CD4-positive, alpha-beta T cell (primary cell): ENCODE data around the gene LDLRAD4. TPM values are rescaled to one million over a fixed set of nuclear protein-coding genes. Genes with fewer than 3 reads are reported as not detected.

Experiments used
- ATAC-seq: fragments of 200-7000 bp; cut with Tn5 transposase; one replicate; pipeline ENCODE4 v1.10.0; 2022; ENCODE audit warnings: mild to moderate bottlenecking; ENCODE audit not compliant: poor library complexity
- CTCF ChIA-PET: fragments of 350-600 bp; sonication (Branson Sonifier 250); formaldehyde crosslinking; loops from one replicate; lab custom pipeline; 2021; ENCODE audit warnings: antibody characterized with exemption, inconsistent platforms; lab: Charles Lee
- POLR2A ChIA-PET: fragments of 350-600 bp; sonication (Branson Sonifier 250); formaldehyde crosslinking; loops from one replicate; lab custom pipeline; 2021; ENCODE audit warnings: antibody characterized with exemption, inconsistent platforms; lab: Charles Lee
- DNase-seq, 14 experiments: peaks; one replicate each; pipeline ENCODE4 v3.0.0-alpha.2; 2013 to 2020; ENCODE audit warnings: mixed read lengths in 2 of 14
- H3K27ac ChIP-seq, 2 donors: one replicate each; pipeline versions ENCODE4 v1.5.1 to v1.7.0; 2013; ENCODE audit warnings: low read length in 2 of 2, low read depth in 1 of 2, mild to moderate bottlenecking in 1 of 2
- H3K27me3 ChIP-seq, 2 experiments: 1 replicate in 1 of 2; 2 replicates in 1 of 2; pipeline versions ENCODE4 v1.6.1 to v1.7.0; 2013; ENCODE audit warnings: low read length in 2 of 2, control low read depth in 1 of 2, mild to moderate bottlenecking in 1 of 2, moderate library complexity in 1 of 2; ENCODE audit not compliant: insufficient read depth in 2 of 2, control insufficient read depth in 1 of 2
- H3K36me3 ChIP-seq: one replicate; pipeline ENCODE4 v1.6.1; 2013; ENCODE audit warnings: low read length, control low read depth; ENCODE audit not compliant: insufficient read depth
- H3K4me1 ChIP-seq: one replicate; pipeline ENCODE4 v1.6.1; 2013; ENCODE audit warnings: low read length, control low read depth; ENCODE audit not compliant: insufficient read depth
- H3K4me3 ChIP-seq: one replicate; pipeline ENCODE4 v1.5.1; 2013; ENCODE audit warnings: mild to moderate bottlenecking, low read length, moderate library complexity
- H3K9me3 ChIP-seq, 2 experiments: 1 replicate in 1 of 2; 2 replicates in 1 of 2; pipeline versions ENCODE4 v1.6.1 to v1.7.0; 2013; ENCODE audit warnings: low read length in 2 of 2, mild to moderate bottlenecking in 2 of 2, control low read depth in 1 of 2, moderate library complexity in 1 of 2; ENCODE audit not compliant: control insufficient read depth in 1 of 2, insufficient read depth in 1 of 2
- H3K27ac Mint-ChIP-seq: one replicate; pipeline ENCODE4 v1.8.0; 2020; ENCODE audit warnings: mixed read lengths
- H3K27me3 Mint-ChIP-seq: one replicate; pipeline ENCODE4 v1.8.0; 2021; ENCODE audit warnings: mixed read lengths
- H3K36me3 Mint-ChIP-seq: one replicate; pipeline ENCODE4 v1.8.0; 2021; ENCODE audit warnings: low read depth, mixed read lengths
- H3K4me1 Mint-ChIP-seq: one replicate; pipeline ENCODE4 v1.8.0; 2021; ENCODE audit warnings: low read depth, mixed read lengths
- H3K4me3 Mint-ChIP-seq: one replicate; pipeline ENCODE4 v1.8.0; 2020; ENCODE audit warnings: mild to moderate bottlenecking, mixed read lengths
- H3K9me3 Mint-ChIP-seq: one replicate; pipeline ENCODE4 v1.8.0; 2020; ENCODE audit warnings: mixed read lengths
- intact Hi-C, 2 experiments: fragments of 100-400 bp; cut with DNase I in 1 of 2; cut with micrococcal nuclease in 1 of 2; formaldehyde crosslinking; loops; one replicate each; pipeline versions ENCODE4 v1.15.1 to v1.9.0; 2023 to 2025; cut with DNase I, micrococcal nuclease
- total RNA-seq, 174 experiments: library from RNA in 2 of 174; stranded (reverse) in 2 of 174; gene quantifications; one replicate each; pipeline ENCODE4 v1.2.3 and lab custom pipeline; 2021 to 2026
- TF ChIP-seq, protein P1 (sequence below): fragments of 200-600 bp; IDR thresholded peaks from one replicate; pipeline ENCODE4 v1.8.0; 2022; ENCODE audit warnings: antibody characterized with exemption, mild to moderate bottlenecking

Gene LDLRAD4
- total RNA-seq, 2 experiments from 2014 or later = 51.9 to 52.7 TPM

DNA sequence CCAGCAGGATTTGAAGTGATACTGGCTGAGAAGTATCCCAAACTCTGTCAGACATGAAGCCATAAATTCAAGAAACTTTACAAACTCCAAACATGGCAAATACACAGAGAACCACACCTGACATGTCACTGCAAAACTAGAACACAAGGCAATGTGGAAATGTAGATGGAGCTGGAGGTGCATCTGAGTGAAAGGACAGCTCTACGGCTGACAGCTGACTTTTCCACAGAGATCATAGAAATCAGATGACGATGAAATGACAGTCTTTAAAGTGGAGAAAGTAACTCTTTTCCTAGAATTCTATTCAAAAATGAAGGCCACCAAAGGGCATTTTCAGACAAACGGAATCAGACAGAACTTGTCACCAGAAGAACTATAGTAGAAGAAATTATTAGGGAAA, 97.5 kb downstream of the LDLRAD4 start:
- Histone ChIP-seq H3K4me3 (no peak overlapping the region), H3K36me3 (no peaks in the 10 kb centered on the region), H3K27ac (no peak overlapping the region), H3K9me3 (peaks cover 8 to 15% of the 10 kb centered on the region in 2 experiments), H3K4me1 (peaks cover 10% of the 10 kb centered on the region), H3K27me3 (no peaks in the 10 kb centered on the region)
- no peak for DNase-seq
- CTCF ChIA-PET = no interaction called here
- POLR2A ChIA-PET = no interaction called here
- Mint-ChIP-seq H3K27ac (no peak overlapping the region), H3K36me3 (peaks cover 10% of the 10 kb centered on the region), H3K4me3 (no peak overlapping the region), H3K9me3 (peaks cover 6% of the 10 kb centered on the region), H3K27me3 (no peaks in the 10 kb centered on the region), H3K4me1 (peaks cover 29% of the 10 kb centered on the region)
- no peak for ATAC-seq
- TF ChIP-seq, protein P1, sequence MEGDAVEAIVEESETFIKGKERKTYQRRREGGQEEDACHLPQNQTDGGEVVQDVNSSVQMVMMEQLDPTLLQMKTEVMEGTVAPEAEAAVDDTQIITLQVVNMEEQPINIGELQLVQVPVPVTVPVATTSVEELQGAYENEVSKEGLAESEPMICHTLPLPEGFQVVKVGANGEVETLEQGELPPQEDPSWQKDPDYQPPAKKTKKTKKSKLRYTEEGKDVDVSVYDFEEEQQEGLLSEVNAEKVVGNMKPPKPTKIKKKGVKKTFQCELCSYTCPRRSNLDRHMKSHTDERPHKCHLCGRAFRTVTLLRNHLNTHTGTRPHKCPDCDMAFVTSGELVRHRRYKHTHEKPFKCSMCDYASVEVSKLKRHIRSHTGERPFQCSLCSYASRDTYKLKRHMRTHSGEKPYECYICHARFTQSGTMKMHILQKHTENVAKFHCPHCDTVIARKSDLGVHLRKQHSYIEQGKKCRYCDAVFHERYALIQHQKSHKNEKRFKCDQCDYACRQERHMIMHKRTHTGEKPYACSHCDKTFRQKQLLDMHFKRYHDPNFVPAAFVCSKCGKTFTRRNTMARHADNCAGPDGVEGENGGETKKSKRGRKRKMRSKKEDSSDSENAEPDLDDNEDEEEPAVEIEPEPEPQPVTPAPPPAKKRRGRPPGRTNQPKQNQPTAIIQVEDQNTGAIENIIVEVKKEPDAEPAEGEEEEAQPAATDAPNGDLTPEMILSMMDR = no peak
- intact Hi-C loops = loop anchor here in 1 of 2 experiments (10.0 kb wide), 1 partner anchor 91 kb away; no protein-coding TSS in a partner anchor

DNA sequence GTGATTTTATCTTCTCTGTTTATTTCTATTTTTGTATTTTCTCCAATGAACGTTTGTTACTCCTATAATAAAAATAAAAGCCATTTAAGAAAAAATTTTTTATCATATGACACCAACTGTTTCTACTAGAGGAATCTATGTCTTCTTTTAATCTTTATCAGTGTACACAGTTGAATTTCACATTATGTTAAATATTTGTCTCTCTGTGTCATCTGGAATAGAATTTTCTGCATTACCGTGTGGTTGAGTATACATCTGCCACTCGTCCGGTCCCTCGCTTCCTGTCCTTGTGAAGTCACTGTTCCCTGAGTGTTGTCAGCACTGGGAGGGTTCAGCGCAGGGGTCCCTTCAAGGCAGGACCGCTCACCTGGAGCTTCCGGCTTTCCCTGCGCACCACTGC, 99.2 kb downstream of the LDLRAD4 start:
- ChIA-PET POLR2A (no interaction called here), CTCF (no interaction called here)
- Histone ChIP-seq H3K27me3 (no peaks in the 10 kb centered on the region), H3K27ac (no peak overlapping the region), H3K4me1 (peaks cover 9% of the 10 kb centered on the region), H3K4me3 (no peak overlapping the region), H3K36me3 (no peaks in the 10 kb centered on the region), H3K9me3 (peaks cover 8 to 12% of the 10 kb centered on the region in 2 experiments)
- DNase-seq (no peak), ATAC-seq (no peak)
- TF ChIP-seq, protein P1 = no peak
- Mint-ChIP-seq H3K27ac (no peak overlapping the region), H3K4me3 (no peak overlapping the region), H3K27me3 (no peaks in the 10 kb centered on the region), H3K4me1 (peaks cover 19% of the 10 kb centered on the region), H3K36me3 (peaks cover 10% of the 10 kb centered on the region), H3K9me3 (peaks cover 6% of the 10 kb centered on the region)
- intact Hi-C loops = loop anchor here in 1 of 2 experiments (10.0 kb wide), 1 partner anchor 93 kb away; no protein-coding TSS in a partner anchor

DNA sequence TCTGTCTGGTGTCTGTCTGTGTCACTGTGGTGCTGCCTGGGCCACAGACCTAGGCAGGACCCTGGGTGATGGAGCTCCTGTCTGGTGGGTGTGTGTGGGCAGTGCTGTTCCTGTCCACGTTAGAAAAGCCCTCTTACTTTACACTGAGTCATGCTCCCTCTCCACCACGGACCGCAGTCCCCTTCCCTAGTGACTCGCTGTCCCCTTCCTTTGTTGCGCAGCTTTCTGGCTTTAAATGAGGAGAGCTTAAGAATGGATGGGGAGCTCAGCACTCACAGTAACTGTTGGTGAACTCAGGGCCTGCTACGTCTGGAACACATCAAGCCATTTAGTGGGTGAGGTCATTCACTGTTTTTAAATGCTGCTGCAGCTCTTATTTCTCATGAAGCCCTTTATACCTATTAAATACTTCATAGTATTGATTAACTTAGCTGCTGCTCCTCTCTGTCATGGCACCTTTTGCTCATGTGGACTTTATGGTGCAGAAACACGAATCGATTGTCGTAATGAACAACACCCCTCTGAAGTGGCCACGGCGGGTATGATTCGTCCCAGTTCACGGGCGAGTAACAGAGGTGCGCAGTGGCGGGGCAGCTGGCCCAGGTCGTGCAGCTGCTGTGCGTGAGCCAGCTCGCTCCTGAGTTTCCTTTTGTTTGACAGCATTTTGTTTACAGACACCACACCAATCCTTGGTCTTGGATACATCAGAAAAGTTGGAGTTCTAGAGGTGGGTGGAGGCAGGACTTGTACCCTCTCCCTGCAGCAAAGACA, 100.4 kb downstream of the LDLRAD4 start:
- Histone ChIP-seq H3K4me1 (no peaks in the 10 kb centered on the region), H3K36me3 (no peaks in the 10 kb centered on the region), H3K27me3 (no peaks in the 10 kb centered on the region), H3K4me3 (no peak overlapping the region), H3K9me3 (peaks cover 8 to 12% of the 10 kb centered on the region in 2 experiments), H3K27ac (no peak overlapping the region)
- Mint-ChIP-seq H3K27ac (no peak overlapping the region), H3K4me3 (no peak overlapping the region), H3K36me3 (peaks cover 10% of the 10 kb centered on the region), H3K9me3 (peaks cover 6% of the 10 kb centered on the region), H3K4me1 (peaks cover 8% of the 10 kb centered on the region), H3K27me3 (no peaks in the 10 kb centered on the region)
- no peak for ATAC-seq
- ChIA-PET CTCF (no interaction called here), POLR2A (no interaction called here)
- intact Hi-C loops = loop anchor here in 1 of 2 experiments (10.0 kb wide), 1 partner anchor 94 kb away; no protein-coding TSS in a partner anchor
- DNase-seq = no peak
- TF ChIP-seq, protein P1 = no peak
